IMR-90 (cell line): ENCODE measurements around the gene CDK2AP2. TPM values are rescaled to one million over a fixed set of nuclear protein-coding genes. Genes with fewer than 3 reads are reported as not detected.

Source experiments
- ATAC-seq: fragments of 200-7000 bp; cut with Tn5 transposase; 2 replicates; pipeline ENCODE4 v1.9.1; 2020; ENCODE audit warnings: low read depth, mild to moderate bottlenecking, moderate library complexity
- BruUV-seq: library from RNA; stranded (reverse); fragments of 400-500 nt; replicated peaks from 2 replicates; lab custom pipeline; 2021; lab: Mats Ljungman, UMichigan
- CTCF ChIA-PET: fragments of 300-600 bp; formaldehyde crosslinking; extraction: SDS; loops from one replicate; lab custom pipeline; 2021; ENCODE audit warnings: antibody characterized with exemption; lab: Yijun Ruan, JAX
- POLR2A ChIA-PET: fragments of 300-600 bp; sonication (Branson Sonifier 250); formaldehyde crosslinking; loops from one replicate; lab custom pipeline; 2022; ENCODE audit warnings: antibody characterized with exemption; ENCODE audit not compliant: unreplicated experiment; lab: Charles Lee
- DNase-seq: peaks from one replicate; pipeline ENCODE4 v3.0.0; 2013
- H2AFZ ChIP-seq: replicated peaks from 2 replicates; pipeline ENCODE3; 2013; ENCODE audit warnings: low read length, mild to moderate bottlenecking; ENCODE audit not compliant: poor library complexity
- H2AK5ac ChIP-seq: 2 replicates; pipeline ENCODE4 v1.6.1; 2013; ENCODE audit warnings: low read depth, low read length, inconsistent platforms
- H2AK9ac ChIP-seq: replicated peaks from 2 replicates; pipeline ENCODE3; 2013; ENCODE audit warnings: mild to moderate bottlenecking, low read depth, low read length, moderate library complexity; ENCODE audit not compliant: poor library complexity
- H2BK120ac ChIP-seq: 2 replicates; pipeline ENCODE4 v1.6.1; 2013; ENCODE audit warnings: low read depth, low read length, inconsistent platforms
- H2BK15ac ChIP-seq: 3 replicates; pipeline ENCODE4 v1.6.1; 2013; ENCODE audit warnings: low read depth, low read length, inconsistent platforms
- H2BK20ac ChIP-seq: 2 replicates; pipeline ENCODE4 v1.6.1; 2013; ENCODE audit warnings: low read depth, mild to moderate bottlenecking, inconsistent platforms, low read length, moderate library complexity
- H2BK5ac ChIP-seq: 2 replicates; pipeline ENCODE4 v1.6.1; 2013; ENCODE audit warnings: mild to moderate bottlenecking, low read depth, low read length, inconsistent platforms; ENCODE audit not compliant: poor library complexity, severe bottlenecking
- H3K14ac ChIP-seq: replicated peaks from 2 replicates; pipeline ENCODE4 v1.6.1; 2013; ENCODE audit warnings: low read depth, low read length, inconsistent platforms
- H3K18ac ChIP-seq: 2 replicates; pipeline ENCODE4 v1.6.1; 2013; ENCODE audit warnings: low read depth, low read length, control low read depth
- H3K23ac ChIP-seq: 2 replicates; pipeline ENCODE4 v1.6.1; 2013; ENCODE audit warnings: low read depth, low read length, inconsistent platforms
- H3K27ac ChIP-seq: 2 replicates; pipeline ENCODE4 v1.5.1; 2013; ENCODE audit warnings: mild to moderate bottlenecking, control low read depth, low read length; ENCODE audit not compliant: insufficient read depth
- H3K27me3 ChIP-seq: 2 replicates; pipeline ENCODE4 v1.6.1; 2013; ENCODE audit warnings: low read length; ENCODE audit not compliant: control insufficient read depth, insufficient read depth
- H3K36me3 ChIP-seq: 2 replicates; pipeline ENCODE4 v1.6.1; 2013; ENCODE audit warnings: low read length, mixed read lengths; ENCODE audit not compliant: control insufficient read depth, insufficient read depth
- H3K4ac ChIP-seq: 2 replicates; pipeline ENCODE4 v1.6.1; 2013; ENCODE audit warnings: low read depth, low read length, inconsistent platforms
- H3K4me1 ChIP-seq: 2 replicates; pipeline ENCODE4 v1.6.1; 2013; ENCODE audit warnings: low read length, mixed read lengths; ENCODE audit not compliant: control insufficient read depth, insufficient read depth
- H3K4me2 ChIP-seq: 2 replicates; pipeline ENCODE4 v1.6.1; 2013; ENCODE audit warnings: low read depth, mild to moderate bottlenecking, control low read depth, low read length, moderate library complexity
- H3K4me3 ChIP-seq: 2 replicates; pipeline ENCODE4 v1.5.1; 2013; ENCODE audit warnings: low read depth, mild to moderate bottlenecking, control low read depth, low read length, moderate library complexity; ENCODE audit not compliant: insufficient read depth
- H3K56ac ChIP-seq: 2 replicates; pipeline ENCODE4 v1.6.1; 2013; ENCODE audit warnings: low read length, inconsistent platforms; ENCODE audit not compliant: insufficient read depth; ENCODE audit errors: extremely low read depth
- H3K79me1 ChIP-seq, 2 experiments: 2 replicates each; pipeline ENCODE4 v1.6.1; 2013; ENCODE audit warnings: low read length in 2 of 2, inconsistent platforms in 1 of 2, low read depth in 1 of 2
- H3K9ac ChIP-seq: 2 replicates; pipeline ENCODE4 v1.6.1; 2013; ENCODE audit warnings: low read depth, low read length, control low read depth
- H3K9me1 ChIP-seq: 2 replicates; pipeline ENCODE4 v1.6.1; 2013; ENCODE audit warnings: low read length, inconsistent platforms; ENCODE audit not compliant: insufficient read depth
- H3K9me3 ChIP-seq: 2 replicates; pipeline ENCODE4 v1.6.1; 2013; ENCODE audit warnings: low read length; ENCODE audit not compliant: control insufficient read depth, insufficient read depth
- H4K20me1 ChIP-seq: 2 replicates; pipeline ENCODE4 v1.6.1; 2013; ENCODE audit warnings: low read length, inconsistent platforms; ENCODE audit not compliant: insufficient read depth
- H4K5ac ChIP-seq: 2 replicates; pipeline ENCODE4 v1.6.1; 2013; ENCODE audit warnings: mild to moderate bottlenecking, low read depth, low read length, control low read depth
- H4K8ac ChIP-seq, 2 experiments: 2 replicates each; pipeline ENCODE4 v1.6.1; 2013; ENCODE audit warnings: low read depth in 2 of 2, low read length in 2 of 2, control low read depth in 1 of 2, inconsistent platforms in 1 of 2
- H4K91ac ChIP-seq: 2 replicates; pipeline ENCODE4 v1.6.1; 2013; ENCODE audit warnings: low read depth, low read length, inconsistent platforms; ENCODE audit not compliant: insufficient read depth
- CHD1 ChIP-seq: IDR thresholded peaks from 2 replicates; pipeline ENCODE4 v1.6.1; 2012; ENCODE audit warnings: low read depth, low read length, improper control_type of control experiment
- FOS ChIP-seq: fragments of 150-350 bp; IDR thresholded peaks from 2 replicates; pipeline ENCODE4 v1.6.1; 2016; ENCODE audit warnings: low read depth, low read length
- MAZ ChIP-seq: IDR thresholded peaks from 2 replicates; pipeline ENCODE4 v1.6.1; 2012; ENCODE audit warnings: low read depth, mild to moderate bottlenecking, low read length, improper control_type of control experiment, moderate library complexity, borderline replicate concordance
- MXI1 ChIP-seq: IDR thresholded peaks from 2 replicates; pipeline ENCODE4 v1.6.1; 2012; ENCODE audit warnings: low read depth, mild to moderate bottlenecking, low read length, moderate library complexity, borderline replicate concordance
- RAD21 ChIP-seq: IDR thresholded peaks from 2 replicates; pipeline ENCODE4 v1.6.1; 2012; ENCODE audit warnings: low read length, improper control_type of control experiment
- RCOR1 ChIP-seq: IDR thresholded peaks from 2 replicates; pipeline ENCODE4 v1.6.1; 2012; ENCODE audit warnings: mild to moderate bottlenecking, low read length, improper control_type of control experiment; ENCODE audit not compliant: insufficient replicate concordance
- RFX5 ChIP-seq: IDR thresholded peaks from 2 replicates; pipeline ENCODE4 v1.8.0; 2012; ENCODE audit warnings: low read depth, mild to moderate bottlenecking, low read length, moderate library complexity
- SMC3 ChIP-seq: fragments of 150-350 bp; IDR thresholded peaks from 2 replicates; pipeline ENCODE4 v1.6.1; 2016; ENCODE audit warnings: low read depth, mild to moderate bottlenecking, antibody characterized with exemption, low read length, moderate library complexity
- USF2 ChIP-seq: fragments of 150-350 bp; IDR thresholded peaks from 2 replicates; pipeline ENCODE4 v1.6.1; 2017; ENCODE audit warnings: mild to moderate bottlenecking, antibody characterized with exemption, low read length, low read depth
- WGBS, 2 experiments: methylation state at CpG; one replicate each; pipeline versions ENCODE4 v1.1.5 to v1.1.7; 2013; ENCODE audit warnings: missing lambda C conversion rate in 2 of 2; ENCODE audit not compliant: insufficient read length in 1 of 2; ENCODE audit errors: extremely low coverage in 2 of 2; 5-methylcytosine and 5-hydroxymethylcytosine counted together
- dilution Hi-C: fragments of 300-500 bp; cut with HindIII; formaldehyde crosslinking; loops from one replicate; pipeline ENCODE4 v1.14.3; 2018; ENCODE audit warnings: low sequenced_read_pairs; ENCODE audit not compliant: unreplicated experiment
- in situ Hi-C: fragments of 300-500 bp; cut with MboI; formaldehyde crosslinking; loops from 3 replicates; pipeline ENCODE4 v1.14.3; 2019; ENCODE audit warnings: low sequenced_read_pairs, inconsistent platforms, mixed read lengths
- intact Hi-C: fragments of 100-400 bp; cut with micrococcal nuclease; formaldehyde crosslinking; loops from 2 replicates; pipeline ENCODE4 v1.10.0; 2022
- polyA plus RNA-seq, 3 experiments: library from polyadenylated mRNA; depleted of rRNA; stranded (reverse); fragments of >200 nt; gene quantifications; 2 replicates each; pipeline ENCODE4 v1.2.3, GENCODE V29; 2012; ENCODE audit warnings: low replicate concordance in 1 of 3
- total RNA-seq: library from RNA; depleted of rRNA; stranded (reverse); fragments of >200 nt; gene quantifications from 2 replicates; pipeline ENCODE4 v1.2.3, GENCODE V29; 2012

CDK2AP2 gene
- total and polyA plus RNA-seq, 2 of the 4 experiments (the other 2 are of a cell fraction), result 8.1 to 44.7 TPM

- ChIA-PET CTCF (interaction anchor here (1.0 kb wide), 1 partner anchor 13 kb away, joined by 3 read pairs; no protein-coding TSS in a partner anchor), POLR2A (no interaction called here)
- no peaks in the 10 kb centered on the region for H4K20me1 ChIP-seq
- H3K27ac ChIP-seq, result no peak overlapping the region
- H4K8ac ChIP-seq, result no peak overlapping the region
- peaks cover 22% of the 10 kb centered on the region for H3K27me3 ChIP-seq
- H3K79me1 ChIP-seq, result no peaks in the 10 kb centered on the region
- in situ Hi-C loops (no loop called here), intact Hi-C loops (no loop called here), dilution Hi-C loops (no loop called here)
- H2BK15ac ChIP-seq, result no peak overlapping the region
- WGBS, 2 experiments, result 100% methylated on average over 1 of the region's 6 CpGs; no CpG with 5 or more reads in 1 of the 2 experiments
- H3K14ac ChIP-seq, result no peak overlapping the region
- TF ChIP-seq RFX5, result no peak
- no peak for TF ChIP-seq SMC3
- no peak for TF ChIP-seq FOS
- TF ChIP-seq MAZ, result no peak
- no peak for TF ChIP-seq RAD21
- TF ChIP-seq CHD1, result no peak
- TF ChIP-seq RCOR1, result no peak
- TF ChIP-seq MXI1, result no peak
- no peak for TF ChIP-seq USF2
- no peak overlapping the region for H2BK20ac ChIP-seq
- no peak overlapping the region for H4K91ac ChIP-seq
- ATAC-seq, result no peak
- H2AK5ac ChIP-seq, result no peak overlapping the region
- no peaks in the 10 kb centered on the region for H3K9me3 ChIP-seq
- H3K18ac ChIP-seq, result no peak overlapping the region
- H2AK9ac ChIP-seq, result no peak overlapping the region
- H3K9me1 ChIP-seq, result no peaks in the 10 kb centered on the region
- no peak overlapping the region for H3K23ac ChIP-seq
- no peak overlapping the region for H3K4ac ChIP-seq
- H3K36me3 ChIP-seq, result no peaks in the 10 kb centered on the region
- H3K4me2 ChIP-seq, result no peak overlapping the region
- no peak overlapping the region for H3K4me3 ChIP-seq
- no peak for DNase-seq
- no peaks in the 10 kb centered on the region for H3K4me1 ChIP-seq
- H3K56ac ChIP-seq, result no peak overlapping the region
- H4K5ac ChIP-seq, result no peak overlapping the region
- H2AFZ ChIP-seq, result no peak overlapping the region
- no TSS peak for BruUV-seq
- H2BK5ac ChIP-seq, result no peak overlapping the region
- H2BK120ac ChIP-seq, result no peak overlapping the region
- no peak overlapping the region for H3K9ac ChIP-seq
Observed at GRCh38 chr11:67541198-67541597, 33.2 kb upstream of the CDK2AP2 start.
